Transverse colon (tissue), 3 donors: ENCODE measurements around the gene KIZ.

ENCODE experiments used
- CTCF ChIP-seq, 5 experiments: fragments of 200-600 bp in 3 of 5; fragments of 450-650 bp in 2 of 5; sonication (generic) in 3 of 5; IDR thresholded peaks; 1 replicate in 2 of 5; 2 replicates in 3 of 5; pipeline ENCODE4 v1.5.1; 2016 to 2017; ENCODE audit warnings: antibody characterized with exemption in 5 of 5, inconsistent platforms in 3 of 5, mild to moderate bottlenecking in 2 of 5, moderate library complexity in 1 of 5
- POLR2A ChIP-seq: fragments of 450-650 bp; IDR thresholded peaks from one replicate; pipeline ENCODE4 v1.6.1; 2016; ENCODE audit warnings: antibody characterized with exemption, mild to moderate bottlenecking, moderate library complexity

GRCh38 chr20:21149344-21149743, 23.5 kb downstream of the KIZ start:
- TF ChIP-seq POLR2A = no peak
- no peak for TF ChIP-seq CTCF (IDR thresholded peaks at IDR 0.05)
